Measurements from ENCODE around the gene CAPS. TPM values are rescaled to one million over a fixed set of nuclear protein-coding genes. Genes with fewer than 3 reads are reported as not detected.

CAPS gene
- total RNA-seq, 1 donor from 2014 or later, result 9.3 TPM

GRCh38 chr19:5949792-5950305 is 35.8 kb downstream of the CAPS start:
- TF ChIP-seq CTCF (IDR thresholded peaks at IDR 0.05; ENCODE audit: unreplicated experiment), result no peak
- peaks cover 76% of the 10 kb centered on the region for H3K4me1 Mint-ChIP-seq (ENCODE audit: unreplicated experiment)
- peaks cover 16% of the 10 kb centered on the region for H3K36me3 Mint-ChIP-seq (ENCODE audit: low read depth, unreplicated experiment)
- peaks cover 11% of the 10 kb centered on the region for H3K27me3 Mint-ChIP-seq (ENCODE audit: unreplicated experiment)
- no peaks in the 10 kb centered on the region for H3K9me3 Mint-ChIP-seq (ENCODE audit: unreplicated experiment)
- H3K27ac Mint-ChIP-seq (ENCODE audit: unreplicated experiment), result peak overlapping the region; percentile 69
- DNase-seq (ENCODE audit: low spot score), result no peak
- peak overlapping the region; percentile 7 for H3K4me3 Mint-ChIP-seq (ENCODE audit: unreplicated experiment)

GRCh38 chr19:5950741-5951140 is 36.7 kb downstream of the CAPS start:
- Mint-ChIP-seq H3K27ac (ENCODE audit: unreplicated experiment) (peak overlapping the region; percentile 64), H3K4me3 (ENCODE audit: unreplicated experiment) (no peak overlapping the region)

GRCh38 chr19:5951338-5951861 is 37.3 kb downstream of the CAPS start:
- Mint-ChIP-seq H3K36me3 (ENCODE audit: low read depth, unreplicated experiment) (peaks cover 6% of the 10 kb centered on the region), H3K27ac (ENCODE audit: unreplicated experiment) (peak overlapping the region; percentile 64), H3K4me1 (ENCODE audit: unreplicated experiment) (peaks cover 72% of the 10 kb centered on the region), H3K9me3 (ENCODE audit: unreplicated experiment) (no peaks in the 10 kb centered on the region), H3K27me3 (ENCODE audit: unreplicated experiment) (peaks cover 5% of the 10 kb centered on the region), H3K4me3 (ENCODE audit: unreplicated experiment) (peak overlapping the region; percentile 51)
- DNase-seq (ENCODE audit: low spot score), result no peak
- TF ChIP-seq CTCF (IDR thresholded peaks at IDR 0.05; ENCODE audit: unreplicated experiment), result no peak

More at GRCh38 chr19:5950741-5951140, 36.7 kb downstream of the CAPS start:
- H3K4me1 Mint-ChIP-seq (ENCODE audit: unreplicated experiment), result peaks cover 76% of the 10 kb centered on the region
- TF ChIP-seq CTCF (IDR thresholded peaks at IDR 0.05; ENCODE audit: unreplicated experiment), result no peak
- H3K27me3 Mint-ChIP-seq (ENCODE audit: unreplicated experiment), result peaks cover 5% of the 10 kb centered on the region
- H3K36me3 Mint-ChIP-seq (ENCODE audit: low read depth, unreplicated experiment), result peaks cover 9% of the 10 kb centered on the region
- no peak for DNase-seq (ENCODE audit: low spot score)
- H3K9me3 Mint-ChIP-seq (ENCODE audit: unreplicated experiment), result no peaks in the 10 kb centered on the region

- no peak for DNase-seq (ENCODE audit: low spot score)
- Mint-ChIP-seq H3K9me3 (ENCODE audit: unreplicated experiment) (no peaks in the 10 kb centered on the region), H3K4me3 (ENCODE audit: unreplicated experiment) (peak overlapping the region; percentile 25), H3K4me1 (ENCODE audit: unreplicated experiment) (peaks cover 68% of the 10 kb centered on the region), H3K27ac (ENCODE audit: unreplicated experiment) (peak overlapping the region; percentile 48), H3K27me3 (ENCODE audit: unreplicated experiment) (peaks cover 7% of the 10 kb centered on the region), H3K36me3 (ENCODE audit: low read depth, unreplicated experiment) (peaks cover 6% of the 10 kb centered on the region)
- no peak for TF ChIP-seq CTCF (IDR thresholded peaks at IDR 0.05; ENCODE audit: unreplicated experiment)
Observed at GRCh38 chr19:5952193-5953029, 38.4 kb downstream of the CAPS start.

Measured in endothelial cell (in vitro differentiated cells).